Liver (tissue), 3 donors: ENCODE measurements around the gene CRNN.

Source experiments
- EGR1 ChIP-seq, 2 donors: IDR thresholded peaks; 2 replicates each; pipeline ENCODE4 v1.6.1; 2016 to 2018; ENCODE audit warnings: antibody characterized with exemption in 2 of 2, low read depth in 2 of 2
- RAD21 ChIP-seq, 2 donors: IDR thresholded peaks; 2 replicates each; pipeline ENCODE4 v1.6.1; 2016; ENCODE audit warnings: antibody characterized with exemption in 2 of 2, mild to moderate bottlenecking in 2 of 2
- SP1 ChIP-seq: IDR thresholded peaks from 2 replicates; pipeline ENCODE4 v1.6.1; 2018; ENCODE audit warnings: antibody characterized with exemption, mild to moderate bottlenecking
- YY1 ChIP-seq: IDR thresholded peaks from 2 replicates; pipeline ENCODE4 v1.6.1; 2016; ENCODE audit warnings: antibody characterized with exemption, mild to moderate bottlenecking
- TF ChIP-seq, protein P1 (sequence below): fragments of 150-350 bp; IDR thresholded peaks from 2 replicates; pipeline ENCODE4 v1.5.1; 2017; ENCODE audit warnings: improper control_type of control experiment, low read depth, low read length; ENCODE audit not compliant: missing input control
- TF ChIP-seq, protein P2 (sequence below): IDR thresholded peaks from 2 replicates; pipeline ENCODE4 v1.6.1; 2016; ENCODE audit warnings: antibody characterized with exemption, mild to moderate bottlenecking
- TF ChIP-seq, protein P3 (sequence below): IDR thresholded peaks from 2 replicates; pipeline ENCODE4 v1.6.1; 2016; ENCODE audit warnings: antibody characterized with exemption
- TF ChIP-seq, protein P4 (sequence below): IDR thresholded peaks from 2 replicates; pipeline ENCODE4 v1.6.1; 2016; ENCODE audit warnings: antibody characterized with exemption
- donor health status: healthy.
- donor health status: healthy.

DNA sequence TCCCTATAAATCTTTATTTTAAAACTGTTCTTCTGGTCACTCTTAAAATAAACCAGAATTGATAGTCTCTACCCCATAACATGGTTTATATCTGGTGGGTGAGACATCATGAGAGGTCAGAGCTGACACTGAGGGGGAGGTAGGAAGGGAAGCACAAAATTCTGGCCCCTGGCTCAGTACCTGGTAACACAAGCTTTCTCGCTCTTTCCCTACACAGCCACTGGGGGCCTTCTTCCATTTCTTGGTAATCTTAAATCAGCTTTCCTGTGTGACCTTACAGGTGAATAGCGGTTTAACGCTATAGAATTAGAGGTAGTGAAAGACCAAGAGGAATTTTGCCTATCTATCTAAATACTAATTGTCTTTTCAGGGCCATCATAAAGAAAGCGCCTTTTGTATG is 5.4 kb downstream of the CRNN start:
- TF ChIP-seq, protein P1, sequence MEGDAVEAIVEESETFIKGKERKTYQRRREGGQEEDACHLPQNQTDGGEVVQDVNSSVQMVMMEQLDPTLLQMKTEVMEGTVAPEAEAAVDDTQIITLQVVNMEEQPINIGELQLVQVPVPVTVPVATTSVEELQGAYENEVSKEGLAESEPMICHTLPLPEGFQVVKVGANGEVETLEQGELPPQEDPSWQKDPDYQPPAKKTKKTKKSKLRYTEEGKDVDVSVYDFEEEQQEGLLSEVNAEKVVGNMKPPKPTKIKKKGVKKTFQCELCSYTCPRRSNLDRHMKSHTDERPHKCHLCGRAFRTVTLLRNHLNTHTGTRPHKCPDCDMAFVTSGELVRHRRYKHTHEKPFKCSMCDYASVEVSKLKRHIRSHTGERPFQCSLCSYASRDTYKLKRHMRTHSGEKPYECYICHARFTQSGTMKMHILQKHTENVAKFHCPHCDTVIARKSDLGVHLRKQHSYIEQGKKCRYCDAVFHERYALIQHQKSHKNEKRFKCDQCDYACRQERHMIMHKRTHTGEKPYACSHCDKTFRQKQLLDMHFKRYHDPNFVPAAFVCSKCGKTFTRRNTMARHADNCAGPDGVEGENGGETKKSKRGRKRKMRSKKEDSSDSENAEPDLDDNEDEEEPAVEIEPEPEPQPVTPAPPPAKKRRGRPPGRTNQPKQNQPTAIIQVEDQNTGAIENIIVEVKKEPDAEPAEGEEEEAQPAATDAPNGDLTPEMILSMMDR, result no peak
- no peak for TF ChIP-seq EGR1 (IDR thresholded peaks at IDR 0.05; ENCODE audit: low read depth in 2 of 2)
- TF ChIP-seq, protein P2, sequence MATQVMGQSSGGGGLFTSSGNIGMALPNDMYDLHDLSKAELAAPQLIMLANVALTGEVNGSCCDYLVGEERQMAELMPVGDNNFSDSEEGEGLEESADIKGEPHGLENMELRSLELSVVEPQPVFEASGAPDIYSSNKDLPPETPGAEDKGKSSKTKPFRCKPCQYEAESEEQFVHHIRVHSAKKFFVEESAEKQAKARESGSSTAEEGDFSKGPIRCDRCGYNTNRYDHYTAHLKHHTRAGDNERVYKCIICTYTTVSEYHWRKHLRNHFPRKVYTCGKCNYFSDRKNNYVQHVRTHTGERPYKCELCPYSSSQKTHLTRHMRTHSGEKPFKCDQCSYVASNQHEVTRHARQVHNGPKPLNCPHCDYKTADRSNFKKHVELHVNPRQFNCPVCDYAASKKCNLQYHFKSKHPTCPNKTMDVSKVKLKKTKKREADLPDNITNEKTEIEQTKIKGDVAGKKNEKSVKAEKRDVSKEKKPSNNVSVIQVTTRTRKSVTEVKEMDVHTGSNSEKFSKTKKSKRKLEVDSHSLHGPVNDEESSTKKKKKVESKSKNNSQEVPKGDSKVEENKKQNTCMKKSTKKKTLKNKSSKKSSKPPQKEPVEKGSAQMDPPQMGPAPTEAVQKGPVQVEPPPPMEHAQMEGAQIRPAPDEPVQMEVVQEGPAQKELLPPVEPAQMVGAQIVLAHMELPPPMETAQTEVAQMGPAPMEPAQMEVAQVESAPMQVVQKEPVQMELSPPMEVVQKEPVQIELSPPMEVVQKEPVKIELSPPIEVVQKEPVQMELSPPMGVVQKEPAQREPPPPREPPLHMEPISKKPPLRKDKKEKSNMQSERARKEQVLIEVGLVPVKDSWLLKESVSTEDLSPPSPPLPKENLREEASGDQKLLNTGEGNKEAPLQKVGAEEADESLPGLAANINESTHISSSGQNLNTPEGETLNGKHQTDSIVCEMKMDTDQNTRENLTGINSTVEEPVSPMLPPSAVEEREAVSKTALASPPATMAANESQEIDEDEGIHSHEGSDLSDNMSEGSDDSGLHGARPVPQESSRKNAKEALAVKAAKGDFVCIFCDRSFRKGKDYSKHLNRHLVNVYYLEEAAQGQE, result no peak
- TF ChIP-seq RAD21 (IDR thresholded peaks at IDR 0.05), result no peak
- TF ChIP-seq SP1, result no peak
- TF ChIP-seq YY1, result no peak
- TF ChIP-seq, protein P3, sequence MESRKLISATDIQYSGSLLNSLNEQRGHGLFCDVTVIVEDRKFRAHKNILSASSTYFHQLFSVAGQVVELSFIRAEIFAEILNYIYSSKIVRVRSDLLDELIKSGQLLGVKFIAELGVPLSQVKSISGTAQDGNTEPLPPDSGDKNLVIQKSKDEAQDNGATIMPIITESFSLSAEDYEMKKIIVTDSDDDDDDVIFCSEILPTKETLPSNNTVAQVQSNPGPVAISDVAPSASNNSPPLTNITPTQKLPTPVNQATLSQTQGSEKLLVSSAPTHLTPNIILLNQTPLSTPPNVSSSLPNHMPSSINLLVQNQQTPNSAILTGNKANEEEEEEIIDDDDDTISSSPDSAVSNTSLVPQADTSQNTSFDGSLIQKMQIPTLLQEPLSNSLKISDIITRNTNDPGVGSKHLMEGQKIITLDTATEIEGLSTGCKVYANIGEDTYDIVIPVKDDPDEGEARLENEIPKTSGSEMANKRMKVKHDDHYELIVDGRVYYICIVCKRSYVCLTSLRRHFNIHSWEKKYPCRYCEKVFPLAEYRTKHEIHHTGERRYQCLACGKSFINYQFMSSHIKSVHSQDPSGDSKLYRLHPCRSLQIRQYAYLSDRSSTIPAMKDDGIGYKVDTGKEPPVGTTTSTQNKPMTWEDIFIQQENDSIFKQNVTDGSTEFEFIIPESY, result no peak
- TF ChIP-seq, protein P4, sequence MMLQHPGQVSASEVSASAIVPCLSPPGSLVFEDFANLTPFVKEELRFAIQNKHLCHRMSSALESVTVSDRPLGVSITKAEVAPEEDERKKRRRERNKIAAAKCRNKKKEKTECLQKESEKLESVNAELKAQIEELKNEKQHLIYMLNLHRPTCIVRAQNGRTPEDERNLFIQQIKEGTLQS, result no peak
